ENCODE results near the gene RAMP3.

- TF ChIP-seq CTCF (IDR thresholded peaks at IDR 0.05 in 4 of 5, conservative IDR thresholded peaks at IDR 0.05 in 1 of 5) (no peak), POLR2A (IDR thresholded peaks at IDR 0.05) (no peak)
Measured at GRCh38 chr7:45171946-45172345, 14.4 kb downstream of the RAMP3 start.
